HFFc6 (cell line): ENCODE measurements around the gene CAPN13. TPM values are rescaled to one million over a fixed set of nuclear protein-coding genes. Genes with fewer than 3 reads are reported as not detected.

Experiments
- DNase-seq: peaks from one replicate; pipeline ENCODE4 v3.0.0-alpha.2; 2018
- H3K27ac Mint-ChIP-seq: 2 replicates; pipeline ENCODE4 v1.8.0; 2020; ENCODE audit warnings: mild to moderate bottlenecking, mixed read lengths
- H3K27me3 Mint-ChIP-seq: 2 replicates; pipeline ENCODE4 v1.8.0; 2021; ENCODE audit warnings: mild to moderate bottlenecking, moderate library complexity, mixed read lengths; ENCODE audit not compliant: insufficient read depth
- H3K36me3 Mint-ChIP-seq: 2 replicates; pipeline ENCODE4 v1.8.0; 2021; ENCODE audit warnings: low read depth, mixed read lengths
- H3K4me1 Mint-ChIP-seq: 2 replicates; pipeline ENCODE4 v1.8.0; 2020; ENCODE audit warnings: low read depth, mixed read lengths
- H3K4me3 Mint-ChIP-seq: 2 replicates; pipeline ENCODE4 v1.8.0; 2020; ENCODE audit warnings: mild to moderate bottlenecking, moderate library complexity, mixed read lengths
- H3K9me3 Mint-ChIP-seq: 2 replicates; pipeline ENCODE4 v1.8.0; 2020; ENCODE audit warnings: mild to moderate bottlenecking, mixed read lengths
- CTCF ChIP-seq: fragments of 200-600 bp; sonication (generic); IDR thresholded peaks from 2 replicates; pipeline ENCODE4 v1.5.0; 2021; ENCODE audit warnings: antibody characterized with exemption, mild to moderate bottlenecking
- total RNA-seq, 6 experiments: library from RNA; stranded (reverse); fragmentation: NEBNext Ultra II Directional; extraction: Animal tissue kit (Norgen Biotek cat#: 25700); gene quantifications; 2 replicates in 1 of 6; 3 replicates in 5 of 6; pipeline ENCODE4 v1.2.3, GENCODE V29; 2021

Gene CAPN13
- total RNA-seq, 6 experiments from 2014 or later: not detected

- Mint-ChIP-seq H3K36me3 (no peaks in the 10 kb centered on the region), H3K27me3 (peaks cover 1% of the 10 kb centered on the region), H3K27ac (no peak overlapping the region), H3K4me3 (no peak overlapping the region), H3K9me3 (no peaks in the 10 kb centered on the region), H3K4me1 (no peaks in the 10 kb centered on the region)
- DNase-seq: no peak
- no peak for TF ChIP-seq CTCF
These were observed 31.4 kb downstream of the CAPN13 start for GRCh38 chr2:30775833-30776232.

- Mint-ChIP-seq H3K4me1 (no peaks in the 10 kb centered on the region), H3K4me3 (no peak overlapping the region), H3K27ac (no peak overlapping the region), H3K36me3 (no peaks in the 10 kb centered on the region), H3K27me3 (peaks cover 1% of the 10 kb centered on the region), H3K9me3 (no peaks in the 10 kb centered on the region; the same call in 1 of the 2 replicates)
- TF ChIP-seq CTCF: no peak
- no peak for DNase-seq
These were observed 35.1 kb downstream of the CAPN13 start for GRCh38 chr2:30772021-30772705.

- no peak overlapping the region for H3K27ac Mint-ChIP-seq
- no peak for DNase-seq
- H3K36me3 Mint-ChIP-seq: no peaks in the 10 kb centered on the region
- no peaks in the 10 kb centered on the region; the same call in 1 of the 2 replicates for H3K9me3 Mint-ChIP-seq
- no peak for TF ChIP-seq CTCF
- H3K27me3 Mint-ChIP-seq: peaks cover 1% of the 10 kb centered on the region
- no peaks in the 10 kb centered on the region for H3K4me1 Mint-ChIP-seq
- no peak overlapping the region for H3K4me3 Mint-ChIP-seq
These were observed 36.2 kb downstream of the CAPN13 start for GRCh38 chr2:30770816-30771576.

GRCh38 chr2:30769891-30770462 lies 37.3 kb downstream of the CAPN13 start:
- Mint-ChIP-seq H3K4me3 (no peak overlapping the region), H3K4me1 (no peaks in the 10 kb centered on the region), H3K36me3 (no peaks in the 10 kb centered on the region), H3K27ac (no peak overlapping the region), H3K27me3 (peaks cover 5% of the 10 kb centered on the region), H3K9me3 (no peaks in the 10 kb centered on the region; the same call in 1 of the 2 replicates)
- DNase-seq: no peak
- TF ChIP-seq CTCF: no peak

GRCh38 chr2:30769481-30769780 lies 37.8 kb downstream of the CAPN13 start:
- H3K4me1 Mint-ChIP-seq: no peaks in the 10 kb centered on the region
- H3K9me3 Mint-ChIP-seq: no peaks in the 10 kb centered on the region; the same call in 1 of the 2 replicates
- no peak overlapping the region for H3K4me3 Mint-ChIP-seq
- H3K27ac Mint-ChIP-seq: no peak overlapping the region
- DNase-seq: no peak
- H3K36me3 Mint-ChIP-seq: no peaks in the 10 kb centered on the region
- TF ChIP-seq CTCF: no peak
- peaks cover 5% of the 10 kb centered on the region for H3K27me3 Mint-ChIP-seq
